GM20431 (cell line): ENCODE data around the gene ZG16B.

Experiments used
- in situ Hi-C: fragments of 300-500 bp; cut with MseI, MboI; formaldehyde crosslinking; loops from one replicate; pipeline ENCODE4 v1.15.0; 2020; ENCODE audit warnings: low sequenced_read_pairs; ENCODE audit not compliant: unreplicated experiment

ZG16B gene

GRCh38 chr16:2839650-2840450 lies 9.7 kb downstream of the ZG16B start:
- in situ Hi-C loops = no loop called here

GRCh38 chr16:2840914-2841313 lies 10.8 kb downstream of the ZG16B start:
- in situ Hi-C loops = no loop called here

GRCh38 chr16:2841606-2842339 lies 11.7 kb downstream of the ZG16B start:
- in situ Hi-C loops = no loop called here

DNA sequence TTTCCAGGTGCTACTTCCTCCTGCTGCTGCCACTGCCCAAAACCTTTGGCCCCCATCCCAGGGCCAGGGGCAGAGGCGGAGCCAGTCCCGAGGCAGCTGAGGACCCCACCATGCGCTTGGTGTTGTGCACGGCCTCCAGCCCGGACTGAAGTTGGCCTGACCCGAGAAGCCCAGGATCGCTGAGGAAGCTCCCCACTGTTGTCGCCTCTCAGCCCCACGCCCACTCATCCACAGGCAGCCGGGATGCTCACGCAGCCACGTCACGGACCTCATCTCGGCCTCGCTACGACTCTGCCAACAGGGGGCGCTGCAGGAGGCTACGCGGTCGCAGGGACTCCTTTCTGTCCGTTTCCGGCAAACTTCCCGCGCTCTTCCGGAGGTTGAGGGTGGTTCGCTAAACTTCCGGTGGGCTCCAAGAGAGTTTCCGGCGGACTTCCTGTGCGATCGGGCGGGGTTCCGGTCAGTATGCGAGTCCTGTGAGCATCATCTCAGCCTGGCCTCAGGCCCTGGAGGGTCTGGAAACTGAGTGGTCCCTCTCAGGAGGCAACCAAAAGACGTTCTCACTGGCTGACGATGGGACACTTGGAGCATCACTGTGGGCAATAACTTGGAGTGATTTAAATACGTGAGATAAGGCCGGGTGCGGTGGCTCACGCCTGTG lies 12.4 kb downstream of the ZG16B start:
- in situ Hi-C loops = no loop called here

DNA sequence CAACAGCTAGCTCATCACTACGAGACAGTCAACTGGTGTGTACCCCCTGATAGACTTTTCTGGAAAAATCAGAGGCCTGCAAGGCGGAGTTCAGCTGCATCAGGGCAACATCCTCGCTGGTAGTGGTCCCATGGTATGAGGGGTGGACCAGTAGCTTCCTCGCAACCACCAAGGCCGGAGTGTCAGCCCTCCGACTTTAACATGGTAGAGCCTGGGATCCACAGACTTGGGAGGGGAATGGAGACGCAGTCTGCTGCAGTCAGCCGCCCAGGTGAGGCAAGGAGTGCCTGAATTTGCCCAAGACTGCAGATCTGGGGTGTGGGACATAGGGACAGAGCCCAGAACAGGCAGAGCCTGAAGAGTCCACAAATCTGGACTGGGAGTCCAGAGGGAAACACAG lies 13.4 kb downstream of the ZG16B start:
- in situ Hi-C loops = no loop called here

DNA sequence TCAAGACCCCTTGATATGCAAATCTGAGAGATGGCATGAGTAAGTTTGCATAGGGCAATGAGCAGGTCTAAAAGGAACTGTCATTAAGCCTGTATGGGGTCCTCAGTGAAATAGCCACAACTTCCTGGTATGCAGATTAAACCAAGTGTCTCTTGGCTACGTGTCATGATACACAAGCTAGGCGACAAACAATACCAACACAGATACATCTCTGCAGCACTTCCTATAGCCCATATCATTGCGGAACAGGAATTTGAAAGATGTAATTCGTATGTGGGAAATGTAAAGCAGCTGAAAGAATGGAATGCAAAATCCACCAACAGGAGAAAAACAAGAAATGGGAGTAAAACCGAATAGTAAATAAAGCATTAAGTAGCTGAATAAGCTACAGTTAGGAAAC lies 15.0 kb downstream of the ZG16B start:
- in situ Hi-C loops = no loop called here

DNA sequence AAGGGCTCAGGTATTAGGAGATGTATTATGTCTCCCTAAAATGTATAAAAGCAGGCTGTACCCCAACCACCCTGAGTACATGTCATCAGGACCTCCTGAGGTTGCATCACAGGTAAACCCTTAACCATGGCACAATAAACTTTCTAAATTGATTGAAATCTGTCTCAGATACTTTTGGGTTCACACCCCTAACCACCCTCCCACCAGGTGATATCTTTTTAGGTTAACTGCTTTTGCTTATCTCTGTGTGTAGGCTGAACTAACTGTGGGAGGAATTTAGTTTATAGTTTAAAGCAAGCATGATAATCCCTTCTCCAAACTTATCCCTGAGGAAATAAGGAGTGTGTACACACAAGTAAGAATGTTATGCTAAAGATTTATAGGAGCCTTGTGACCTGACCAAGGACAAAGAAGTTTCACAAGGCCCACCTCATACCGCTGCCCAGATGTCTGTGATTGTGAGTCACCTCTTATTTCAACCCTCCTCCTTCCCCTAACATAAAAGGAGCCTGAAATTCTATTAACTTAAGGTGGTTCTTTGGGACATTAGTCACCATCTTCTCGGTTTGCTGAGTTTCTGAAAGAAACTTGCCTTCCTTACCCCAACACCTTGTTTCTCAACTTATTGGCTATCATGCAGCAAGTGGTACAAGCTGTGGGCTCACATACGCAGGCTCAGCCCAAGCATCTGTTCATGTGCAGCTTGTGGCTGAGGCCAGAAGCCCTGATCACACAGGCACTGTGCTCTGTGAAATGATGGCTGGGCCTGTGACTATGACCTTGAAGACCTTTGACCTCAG lies 16.6 kb downstream of the ZG16B start:
- in situ Hi-C loops = no loop called here

DNA sequence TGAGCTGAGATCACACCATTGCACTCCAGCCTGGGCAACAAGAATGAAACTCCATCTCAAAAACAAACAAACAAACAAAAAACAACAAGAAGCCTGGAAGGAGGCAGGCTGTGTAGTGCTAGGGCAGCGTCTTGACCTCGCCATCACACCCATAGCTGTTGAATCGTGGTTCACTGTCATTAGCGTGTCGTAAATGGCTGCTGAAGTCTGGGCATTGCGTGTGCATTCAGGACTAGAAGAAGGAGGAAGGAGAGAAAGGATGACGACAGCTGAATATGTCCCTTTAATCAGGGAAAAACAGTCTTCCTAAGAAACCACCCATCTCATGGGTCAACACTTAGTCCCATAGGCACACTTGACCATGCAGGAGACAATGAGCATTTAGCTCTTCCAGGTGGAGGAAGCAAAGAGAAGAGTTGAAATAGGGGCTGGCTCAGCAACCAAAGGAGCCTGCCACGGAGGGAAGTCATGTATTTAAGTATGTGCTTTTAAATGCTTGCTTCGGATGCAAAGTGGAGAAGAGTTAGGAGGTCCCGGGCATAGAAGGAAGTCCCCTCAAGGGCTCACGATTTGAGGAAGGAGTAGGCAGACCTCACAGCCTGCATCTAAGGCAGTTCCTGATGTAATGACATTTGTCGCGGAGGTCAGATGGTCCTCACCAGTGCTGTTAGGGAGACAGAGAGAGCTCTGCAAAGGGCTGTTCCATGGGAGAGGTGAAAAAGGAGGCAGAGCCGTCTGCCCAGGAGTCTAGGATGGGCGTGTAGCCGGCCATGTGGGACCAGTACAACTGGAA lies 19.0 kb downstream of the ZG16B start:
- in situ Hi-C loops = no loop called here

DNA sequence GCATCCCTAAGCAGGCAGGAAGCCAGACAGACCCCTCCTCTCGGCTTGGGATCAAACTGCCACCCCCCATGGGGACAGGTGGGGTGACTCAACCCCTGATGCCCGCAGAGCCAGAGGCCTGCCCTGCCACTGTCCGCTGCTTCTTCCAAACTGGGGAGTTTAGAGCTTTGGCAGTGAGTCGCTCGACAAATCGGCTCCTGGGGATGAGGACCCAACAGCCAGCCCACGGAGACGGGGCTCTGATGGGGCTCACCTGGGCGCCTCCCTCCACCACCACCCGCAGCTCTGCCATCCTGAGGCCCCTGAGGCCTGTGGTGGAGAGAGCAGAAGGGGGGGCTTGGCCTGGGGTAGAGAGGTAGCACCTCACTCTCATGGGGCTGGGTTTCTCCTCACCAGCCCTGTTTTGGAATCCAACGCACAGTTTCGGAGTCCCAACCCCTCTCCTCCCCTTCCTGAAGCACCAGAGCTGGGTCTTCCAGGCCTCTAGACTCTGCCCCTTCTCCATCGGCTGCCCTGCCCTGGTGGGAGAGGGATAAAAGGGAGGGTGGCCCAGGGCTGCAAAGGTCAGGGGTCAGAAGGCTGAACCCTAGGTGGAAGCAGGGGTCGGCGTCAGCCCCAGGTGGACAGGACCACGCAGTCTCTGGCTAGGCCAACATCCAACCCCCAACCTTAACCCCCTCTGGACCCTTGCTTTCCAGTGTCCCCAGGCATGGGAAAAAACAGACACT lies 22.1 kb downstream of the ZG16B start:
- in situ Hi-C loops = no loop called here

GRCh38 chr16:2852731-2853507 lies 22.8 kb downstream of the ZG16B start:
- in situ Hi-C loops = no loop called here

DNA sequence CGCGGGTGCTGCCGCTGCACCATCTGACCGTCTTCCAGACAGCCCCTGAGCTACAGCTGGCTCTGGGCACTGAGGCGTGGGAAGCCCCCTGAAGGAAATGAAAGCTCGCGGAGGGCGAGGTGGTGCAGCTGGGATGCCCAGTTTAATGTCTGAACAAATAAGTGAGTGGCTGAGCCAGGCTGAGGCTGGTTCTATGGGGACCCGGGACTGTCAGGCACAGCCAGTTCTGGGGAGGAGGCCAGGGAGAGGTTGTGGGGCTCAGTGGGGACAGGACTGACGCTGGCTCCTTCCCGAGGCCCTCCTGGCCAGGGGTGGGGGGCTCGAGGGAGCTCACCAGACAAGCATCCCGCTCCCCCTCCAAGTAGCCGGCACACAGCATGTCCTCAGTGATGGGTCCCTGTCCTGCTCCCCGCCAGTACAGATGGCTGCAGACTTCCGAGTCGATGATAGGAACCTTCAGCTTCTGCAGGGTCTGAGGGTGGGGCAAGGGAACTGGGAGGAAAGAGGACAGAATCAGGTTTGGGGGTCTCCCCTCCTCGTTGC lies 23.5 kb downstream of the ZG16B start:
- in situ Hi-C loops = no loop called here

GRCh38 chr16:2854700-2855309 lies 24.7 kb downstream of the ZG16B start:
- in situ Hi-C loops = no loop called here

- in situ Hi-C loops = no loop called here
These were observed 25.4 kb downstream of the ZG16B start for GRCh38 chr16:2855536-2855935.

GRCh38 chr16:2856061-2856670 lies 26.1 kb downstream of the ZG16B start:
- in situ Hi-C loops = no loop called here

- in situ Hi-C loops = no loop called here
These were observed 26.8 kb downstream of the ZG16B start for GRCh38 chr16:2856686-2857450.

DNA sequence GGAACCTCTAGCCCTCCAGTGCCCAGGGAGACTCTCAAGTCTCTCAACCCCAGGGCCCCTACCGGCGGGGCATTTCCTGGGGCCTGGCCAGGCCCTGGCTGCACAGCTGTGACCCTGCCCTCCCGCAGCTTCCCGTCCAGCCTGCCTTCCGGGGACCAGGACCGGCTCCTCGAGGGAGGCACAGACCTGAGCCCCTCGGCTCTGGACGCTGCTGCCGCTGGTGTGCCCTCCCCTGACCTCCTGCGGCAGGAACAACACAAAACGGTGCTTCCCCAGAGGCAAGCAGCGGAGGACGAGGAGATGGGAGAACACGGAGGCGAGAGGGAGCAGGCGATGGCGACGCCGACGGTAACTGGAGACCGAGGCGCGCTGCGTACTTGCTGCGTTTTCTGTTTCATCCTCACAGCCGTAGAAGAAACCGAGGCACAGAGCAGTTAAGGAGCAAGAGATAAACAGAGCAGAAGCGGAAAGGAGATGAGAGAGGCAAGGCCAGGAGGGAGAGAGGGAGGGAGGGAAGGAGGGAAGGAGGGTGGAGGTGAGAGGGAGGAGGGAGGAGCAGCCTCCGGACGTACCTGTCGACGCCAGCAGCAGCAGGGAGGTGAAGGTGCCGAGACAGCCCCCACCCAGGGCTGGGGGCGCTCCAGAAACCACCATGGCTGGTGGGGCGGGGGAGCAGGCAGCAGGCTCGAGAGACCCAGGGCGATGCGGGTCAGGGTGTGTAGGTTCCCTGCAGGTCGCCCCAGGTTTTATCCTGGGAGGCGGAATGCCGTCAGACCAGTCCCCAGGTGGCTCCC lies 27.5 kb downstream of the ZG16B start, which contains the start of gene PRSS22:
PRSS22 (minus strand) TSS at position 720 of the 794 bp plus-strand sequence; CDS start at position 654, 66 bp downstream.
- in situ Hi-C loops = no loop called here
